ELR (cell line): ENCODE measurements around the gene TUBB3.
"Not testable (repeated sequence)": the region's sequence is repeated elsewhere in the genome, so short reads cannot be mapped to it uniquely, and the experiment has no call there.

Experiments
- DNase-seq: peaks from one replicate; pipeline ENCODE4 v3.0.0-alpha.2; 2015; ENCODE audit warnings: low read depth

Gene TUBB3

GRCh38 chr16:89902980-89903379 is 20.2 kb upstream of the TUBB3 start:
- no peak for DNase-seq

GRCh38 chr16:89903908-89904515 is 19.1 kb upstream of the TUBB3 start:
- no peak for DNase-seq

GRCh38 chr16:89904606-89905510 is 18.3 kb upstream of the TUBB3 start:
- no peak for DNase-seq

GRCh38 chr16:89905511-89906139 is 17.5 kb upstream of the TUBB3 start:
- DNase-seq = no peak

GRCh38 chr16:89906140-89907025 is 16.8 kb upstream of the TUBB3 start:
- no peak for DNase-seq

GRCh38 chr16:89907055-89907814 is 15.9 kb upstream of the TUBB3 start:
- peak; percentile 20 for DNase-seq

- no peak for DNase-seq
These were observed 14.9 kb upstream of the TUBB3 start for GRCh38 chr16:89908236-89908635.

- peak; percentile 84 for DNase-seq
These were observed 13.1 kb upstream of the TUBB3 start for GRCh38 chr16:89909777-89910716.

GRCh38 chr16:89910717-89911354 is 12.3 kb upstream of the TUBB3 start:
- DNase-seq = no peak

GRCh38 chr16:89911375-89911774 is 11.8 kb upstream of the TUBB3 start:
- no peak for DNase-seq

- no peak for DNase-seq
These were observed 11.0 kb upstream of the TUBB3 start for GRCh38 chr16:89912143-89912542.

GRCh38 chr16:89912627-89913026 is 10.5 kb upstream of the TUBB3 start:
- DNase-seq = no peak

- DNase-seq = no peak
These were observed 9.4 kb upstream of the TUBB3 start for GRCh38 chr16:89913408-89914387.

- DNase-seq = not testable (repeated sequence)
These were observed 8.4 kb upstream of the TUBB3 start for GRCh38 chr16:89914642-89915285.

- no peak for DNase-seq
These were observed 7.6 kb upstream of the TUBB3 start for GRCh38 chr16:89915303-89916232.

- peak; percentile 94 for DNase-seq
These were observed 5.2 kb upstream of the TUBB3 start for GRCh38 chr16:89917773-89918452.
